Stomach (tissue), 4 donors: ENCODE results near the gene CHERP.

ENCODE experiments used
- EP300 ChIP-seq: sonication (generic); formaldehyde crosslinking; IDR thresholded peaks from one replicate; pipeline ENCODE4 v1.6.1; 2017; ENCODE audit warnings: antibody characterized with exemption
- POLR2A ChIP-seq, 4 donors: fragments of 450-650 bp; IDR thresholded peaks; one replicate each; pipeline ENCODE4 v1.6.1; 2016; ENCODE audit warnings: antibody characterized with exemption in 4 of 4, control low read depth in 2 of 4, mild to moderate bottlenecking in 1 of 4, moderate library complexity in 1 of 4
- POLR2AphosphoS5 ChIP-seq, 3 donors: sonication (generic); formaldehyde crosslinking; IDR thresholded peaks; one replicate each; pipeline ENCODE4 v1.6.1; 2016; ENCODE audit warnings: antibody characterized with exemption in 3 of 3
- TF ChIP-seq, protein P1 (sequence below), 7 experiments: fragments of 450-650 bp in 4 of 7; fragments of 200-600 bp in 3 of 7; sonication (generic) in 3 of 7; IDR thresholded peaks; one replicate each; pipeline ENCODE4 v1.5.1; 2016 to 2019; ENCODE audit warnings: antibody characterized with exemption in 7 of 7, control low read depth in 2 of 7, mild to moderate bottlenecking in 1 of 7

DNA sequence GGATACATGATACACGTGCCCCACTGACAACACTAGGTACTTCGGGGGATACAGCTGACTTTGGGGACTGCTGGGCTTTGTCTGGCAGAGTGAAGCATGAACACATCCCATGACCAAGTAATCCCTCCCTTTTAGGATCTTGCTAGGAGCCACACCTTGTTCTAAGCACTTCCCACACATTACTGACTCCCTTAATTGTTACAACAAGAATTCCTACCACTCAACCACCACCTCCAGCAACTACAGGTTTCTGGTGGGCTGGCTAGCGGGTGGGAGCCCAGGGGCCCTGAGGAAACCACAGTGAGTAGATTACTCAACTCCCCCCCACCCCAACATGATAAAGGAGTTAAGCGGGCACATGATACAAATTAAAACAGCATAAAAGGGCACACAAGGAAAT, 37.1 kb upstream of the CHERP start:
- TF ChIP-seq, protein P1, sequence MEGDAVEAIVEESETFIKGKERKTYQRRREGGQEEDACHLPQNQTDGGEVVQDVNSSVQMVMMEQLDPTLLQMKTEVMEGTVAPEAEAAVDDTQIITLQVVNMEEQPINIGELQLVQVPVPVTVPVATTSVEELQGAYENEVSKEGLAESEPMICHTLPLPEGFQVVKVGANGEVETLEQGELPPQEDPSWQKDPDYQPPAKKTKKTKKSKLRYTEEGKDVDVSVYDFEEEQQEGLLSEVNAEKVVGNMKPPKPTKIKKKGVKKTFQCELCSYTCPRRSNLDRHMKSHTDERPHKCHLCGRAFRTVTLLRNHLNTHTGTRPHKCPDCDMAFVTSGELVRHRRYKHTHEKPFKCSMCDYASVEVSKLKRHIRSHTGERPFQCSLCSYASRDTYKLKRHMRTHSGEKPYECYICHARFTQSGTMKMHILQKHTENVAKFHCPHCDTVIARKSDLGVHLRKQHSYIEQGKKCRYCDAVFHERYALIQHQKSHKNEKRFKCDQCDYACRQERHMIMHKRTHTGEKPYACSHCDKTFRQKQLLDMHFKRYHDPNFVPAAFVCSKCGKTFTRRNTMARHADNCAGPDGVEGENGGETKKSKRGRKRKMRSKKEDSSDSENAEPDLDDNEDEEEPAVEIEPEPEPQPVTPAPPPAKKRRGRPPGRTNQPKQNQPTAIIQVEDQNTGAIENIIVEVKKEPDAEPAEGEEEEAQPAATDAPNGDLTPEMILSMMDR (IDR thresholded peaks at IDR 0.05), result no peak
- TF ChIP-seq POLR2A (IDR thresholded peaks at IDR 0.05) (no peak), POLR2AphosphoS5 (IDR thresholded peaks at IDR 0.05) (no peak), EP300 (no peak)
